ENCODE measurements around the gene ZIC5.

DNA sequence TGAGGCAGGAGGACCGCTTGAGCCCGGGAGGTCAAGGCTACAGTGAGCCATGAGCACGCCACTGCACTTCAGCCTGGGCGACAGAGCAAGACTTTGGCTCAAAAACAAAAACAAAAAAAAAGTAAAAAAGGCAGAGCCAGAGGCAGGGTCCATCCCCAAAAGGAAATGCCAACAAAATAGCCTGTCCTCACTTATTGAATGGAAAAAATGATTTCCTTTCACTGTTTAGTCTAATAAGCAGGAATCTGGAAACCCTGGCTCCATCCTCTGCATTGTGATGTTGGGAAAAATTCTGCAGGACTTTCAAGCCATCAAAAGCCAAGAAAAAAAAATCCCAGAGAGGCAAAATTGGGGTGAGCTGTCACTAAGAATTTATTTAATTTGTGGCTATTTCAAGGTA, 23.2 kb downstream of the ZIC5 start:
- TF ChIP-seq CTCF (IDR thresholded peaks at IDR 0.05; ENCODE audit: insufficient read depth, low read length, poor library complexity, severe bottlenecking) (no peak), EZH2phosphoT487 (conservative IDR thresholded peaks at IDR 0.05; ENCODE audit: low read length) (no peak)
